Neural cell (in vitro differentiated cells): ENCODE measurements around the gene DPF3. TPM values are rescaled to one million over a fixed set of nuclear protein-coding genes. Genes with fewer than 3 reads are reported as not detected.

Experiments
- H2AFZ ChIP-seq: fragments of 200-600, 300-800 bp; sonication (generic), shearing (Covaris generic); 2 replicates; pipeline ENCODE4 v1.6.0; 2014; ENCODE audit warnings: low read depth, mild to moderate bottlenecking, antibody characterized with exemption, low read length, moderate library complexity
- H3F3A ChIP-seq: fragments of 200-600 bp; shearing (Covaris generic); 2 replicates; pipeline ENCODE4 v1.6.1; 2016; ENCODE audit warnings: mild to moderate bottlenecking, moderate library complexity, mixed read lengths, antibody characterized with exemption, low read length; ENCODE audit not compliant: insufficient read depth, poor library complexity, severe bottlenecking
- H3K27ac ChIP-seq: fragments of 200-600, 300-800 bp; sonication (generic), shearing (Covaris generic); 2 replicates; pipeline ENCODE4 v1.5.1; 2014; ENCODE audit warnings: mild to moderate bottlenecking, low read length, moderate library complexity
- H3K27me3 ChIP-seq: fragments of 300-800, 200-600 bp; sonication (generic), shearing (Covaris generic); 2 replicates; pipeline ENCODE4 v1.6.0; 2014; ENCODE audit warnings: mild to moderate bottlenecking, low read depth, low read length, moderate library complexity; ENCODE audit not compliant: insufficient read depth
- H3K36me3 ChIP-seq: fragments of 300-800, 200-600 bp; sonication (generic), shearing (Covaris generic); 2 replicates; pipeline ENCODE4 v1.5.1; 2014; ENCODE audit warnings: mild to moderate bottlenecking, antibody characterized with exemption, low read length, moderate library complexity; ENCODE audit not compliant: insufficient read depth
- H3K4me2 ChIP-seq: fragments of 300-800, 200-600 bp; sonication (generic), shearing (Covaris generic); 2 replicates; pipeline ENCODE4 v1.6.0; 2014; ENCODE audit warnings: mild to moderate bottlenecking, low read length
- H3K4me3 ChIP-seq: fragments of 300-800, 200-600 bp; sonication (generic), shearing (Covaris generic); 2 replicates; pipeline ENCODE4 v1.5.1; 2014; ENCODE audit warnings: mild to moderate bottlenecking, low read length, moderate library complexity
- H3K79me2 ChIP-seq: fragments of 200-600 bp; shearing (Covaris generic); replicated peaks from 2 replicates; pipeline ENCODE4 v1.6.0; 2014; ENCODE audit warnings: mild to moderate bottlenecking, low read length, moderate library complexity; ENCODE audit not compliant: insufficient read depth
- H3K9ac ChIP-seq: fragments of 300-800, 200-600 bp; sonication (generic), shearing (Covaris generic); 2 replicates; pipeline ENCODE4 v1.6.1; 2016; ENCODE audit warnings: mild to moderate bottlenecking, low read length, mixed read lengths
- H3K9me2 ChIP-seq: fragments of 200-600 bp; shearing (Covaris generic); 2 replicates; pipeline ENCODE4 v1.6.1; 2016; ENCODE audit warnings: mild to moderate bottlenecking, low read length, mixed read lengths; ENCODE audit not compliant: insufficient read depth
- H3K9me3 ChIP-seq: fragments of 200-600, 300-800 bp; sonication (generic), shearing (Covaris generic); 2 replicates; pipeline ENCODE4 v1.6.1; 2016; ENCODE audit warnings: mild to moderate bottlenecking, mixed run types, low read length, moderate library complexity, mixed read lengths
- H4K20me1 ChIP-seq: fragments of 200-600 bp; shearing (Covaris generic); 2 replicates; pipeline ENCODE4 v1.6.1; 2016; ENCODE audit warnings: mild to moderate bottlenecking, mixed run types; ENCODE audit not compliant: insufficient read depth
- EP300 ChIP-seq: fragments of 450-650 bp; conservative IDR thresholded peaks from 2 replicates; pipeline ENCODE4 v1.6.1; 2014; ENCODE audit warnings: antibody characterized with exemption, mild to moderate bottlenecking, moderate library complexity; ENCODE audit not compliant: poor library complexity, severe bottlenecking
- EZH2 ChIP-seq: fragments of 200-600, 300-800 bp; shearing (Covaris generic), sonication (generic); IDR thresholded peaks from 2 replicates; pipeline ENCODE4 v1.6.1; 2014; ENCODE audit warnings: antibody characterized with exemption, low read length, borderline replicate concordance, mild to moderate bottlenecking; ENCODE audit not compliant: insufficient read depth, poor library complexity, severe bottlenecking
- MXI1 ChIP-seq: fragments of 450-650 bp; conservative IDR thresholded peaks from 2 replicates; pipeline ENCODE4 v1.6.1; 2014; ENCODE audit warnings: antibody characterized with exemption, mild to moderate bottlenecking; ENCODE audit not compliant: poor library complexity, severe bottlenecking
- POLR2AphosphoS5 ChIP-seq: IDR thresholded peaks from 2 replicates; pipeline ENCODE4 v1.6.1; 2012
- RAD21 ChIP-seq: fragments of 450-650 bp; conservative IDR thresholded peaks from 2 replicates; pipeline ENCODE4 v1.6.1; 2014; ENCODE audit warnings: antibody characterized with exemption, mild to moderate bottlenecking, moderate library complexity
- SMC3 ChIP-seq: fragments of 450-650 bp; conservative IDR thresholded peaks from 2 replicates; pipeline ENCODE4 v1.6.1; 2014; ENCODE audit warnings: antibody characterized with exemption, mild to moderate bottlenecking, moderate library complexity; ENCODE audit not compliant: poor library complexity
- TAF1 ChIP-seq: IDR thresholded peaks from 2 replicates; pipeline ENCODE4 v1.6.1; 2012; ENCODE audit warnings: low read depth
- polyA plus RNA-seq: library from polyadenylated mRNA; depleted of rRNA; stranded (reverse); fragments of >200 nt; gene quantifications from 2 replicates; pipeline ENCODE4 v1.2.3, GENCODE V29; 2014
- TF ChIP-seq, protein P1 (sequence below): fragments of 450-650 bp; IDR thresholded peaks from 2 replicates; pipeline ENCODE4 v1.5.1; 2014; ENCODE audit warnings: antibody characterized with exemption, mild to moderate bottlenecking, moderate library complexity; ENCODE audit not compliant: poor library complexity, severe bottlenecking
- TF ChIP-seq, protein P2 (sequence below): IDR thresholded peaks from 2 replicates; pipeline ENCODE4 v1.6.1; 2012; ENCODE audit warnings: borderline replicate concordance

DPF3 gene
- polyA plus RNA-seq, 1 donor from 2014 or later = 2.9 TPM

DNA sequence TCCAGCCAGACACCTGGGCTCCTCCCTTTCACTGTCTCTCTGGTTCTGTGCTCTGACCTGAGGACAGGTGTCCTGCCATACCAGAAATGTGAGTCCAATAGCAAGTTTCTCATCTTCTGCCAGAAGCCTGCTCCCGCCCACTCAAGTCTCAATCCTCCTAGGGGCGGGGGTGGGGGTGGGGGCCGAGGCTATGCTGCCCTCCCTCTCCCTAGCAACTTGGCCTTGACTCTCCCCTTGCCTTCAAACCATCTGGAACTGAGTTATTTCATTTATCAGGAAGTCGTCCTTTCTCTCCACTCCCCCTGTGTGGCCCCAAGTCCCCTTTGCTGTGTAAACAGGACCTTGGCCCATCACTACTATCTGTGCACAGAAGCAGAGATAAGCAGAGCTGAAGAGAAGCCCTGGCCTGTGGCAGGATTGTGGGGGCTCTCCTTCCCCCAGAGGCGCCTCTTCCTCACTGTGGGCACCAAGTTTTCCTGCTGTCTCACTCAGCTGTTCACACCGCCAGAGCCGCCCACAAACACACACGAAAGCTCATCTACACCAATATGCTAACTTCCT lies 117.1 kb downstream of the DPF3 start:
- H3K9me3 ChIP-seq = no peaks in the 10 kb centered on the region
- no peaks in the 10 kb centered on the region for H3F3A ChIP-seq
- no peaks in the 10 kb centered on the region for H3K27me3 ChIP-seq
- H3K36me3 ChIP-seq = no peaks in the 10 kb centered on the region
- no peak overlapping the region for H3K27ac ChIP-seq
- no peaks in the 10 kb centered on the region for H3K79me2 ChIP-seq
- no peaks in the 10 kb centered on the region for H4K20me1 ChIP-seq
- H2AFZ ChIP-seq = no peak overlapping the region
- TF ChIP-seq EZH2 (no peak), MXI1 (no peak), POLR2AphosphoS5 (no peak), SMC3 (no peak), EP300 (no peak), RAD21 (no peak), TAF1 (no peak)
- TF ChIP-seq, protein P1, sequence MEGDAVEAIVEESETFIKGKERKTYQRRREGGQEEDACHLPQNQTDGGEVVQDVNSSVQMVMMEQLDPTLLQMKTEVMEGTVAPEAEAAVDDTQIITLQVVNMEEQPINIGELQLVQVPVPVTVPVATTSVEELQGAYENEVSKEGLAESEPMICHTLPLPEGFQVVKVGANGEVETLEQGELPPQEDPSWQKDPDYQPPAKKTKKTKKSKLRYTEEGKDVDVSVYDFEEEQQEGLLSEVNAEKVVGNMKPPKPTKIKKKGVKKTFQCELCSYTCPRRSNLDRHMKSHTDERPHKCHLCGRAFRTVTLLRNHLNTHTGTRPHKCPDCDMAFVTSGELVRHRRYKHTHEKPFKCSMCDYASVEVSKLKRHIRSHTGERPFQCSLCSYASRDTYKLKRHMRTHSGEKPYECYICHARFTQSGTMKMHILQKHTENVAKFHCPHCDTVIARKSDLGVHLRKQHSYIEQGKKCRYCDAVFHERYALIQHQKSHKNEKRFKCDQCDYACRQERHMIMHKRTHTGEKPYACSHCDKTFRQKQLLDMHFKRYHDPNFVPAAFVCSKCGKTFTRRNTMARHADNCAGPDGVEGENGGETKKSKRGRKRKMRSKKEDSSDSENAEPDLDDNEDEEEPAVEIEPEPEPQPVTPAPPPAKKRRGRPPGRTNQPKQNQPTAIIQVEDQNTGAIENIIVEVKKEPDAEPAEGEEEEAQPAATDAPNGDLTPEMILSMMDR = no peak
- TF ChIP-seq, protein P2, sequence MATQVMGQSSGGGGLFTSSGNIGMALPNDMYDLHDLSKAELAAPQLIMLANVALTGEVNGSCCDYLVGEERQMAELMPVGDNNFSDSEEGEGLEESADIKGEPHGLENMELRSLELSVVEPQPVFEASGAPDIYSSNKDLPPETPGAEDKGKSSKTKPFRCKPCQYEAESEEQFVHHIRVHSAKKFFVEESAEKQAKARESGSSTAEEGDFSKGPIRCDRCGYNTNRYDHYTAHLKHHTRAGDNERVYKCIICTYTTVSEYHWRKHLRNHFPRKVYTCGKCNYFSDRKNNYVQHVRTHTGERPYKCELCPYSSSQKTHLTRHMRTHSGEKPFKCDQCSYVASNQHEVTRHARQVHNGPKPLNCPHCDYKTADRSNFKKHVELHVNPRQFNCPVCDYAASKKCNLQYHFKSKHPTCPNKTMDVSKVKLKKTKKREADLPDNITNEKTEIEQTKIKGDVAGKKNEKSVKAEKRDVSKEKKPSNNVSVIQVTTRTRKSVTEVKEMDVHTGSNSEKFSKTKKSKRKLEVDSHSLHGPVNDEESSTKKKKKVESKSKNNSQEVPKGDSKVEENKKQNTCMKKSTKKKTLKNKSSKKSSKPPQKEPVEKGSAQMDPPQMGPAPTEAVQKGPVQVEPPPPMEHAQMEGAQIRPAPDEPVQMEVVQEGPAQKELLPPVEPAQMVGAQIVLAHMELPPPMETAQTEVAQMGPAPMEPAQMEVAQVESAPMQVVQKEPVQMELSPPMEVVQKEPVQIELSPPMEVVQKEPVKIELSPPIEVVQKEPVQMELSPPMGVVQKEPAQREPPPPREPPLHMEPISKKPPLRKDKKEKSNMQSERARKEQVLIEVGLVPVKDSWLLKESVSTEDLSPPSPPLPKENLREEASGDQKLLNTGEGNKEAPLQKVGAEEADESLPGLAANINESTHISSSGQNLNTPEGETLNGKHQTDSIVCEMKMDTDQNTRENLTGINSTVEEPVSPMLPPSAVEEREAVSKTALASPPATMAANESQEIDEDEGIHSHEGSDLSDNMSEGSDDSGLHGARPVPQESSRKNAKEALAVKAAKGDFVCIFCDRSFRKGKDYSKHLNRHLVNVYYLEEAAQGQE = no peak
- no peaks in the 10 kb centered on the region for H3K9me2 ChIP-seq
- H3K4me3 ChIP-seq = no peak overlapping the region
- H3K9ac ChIP-seq = no peak overlapping the region
- H3K4me2 ChIP-seq = no peak overlapping the region

DNA sequence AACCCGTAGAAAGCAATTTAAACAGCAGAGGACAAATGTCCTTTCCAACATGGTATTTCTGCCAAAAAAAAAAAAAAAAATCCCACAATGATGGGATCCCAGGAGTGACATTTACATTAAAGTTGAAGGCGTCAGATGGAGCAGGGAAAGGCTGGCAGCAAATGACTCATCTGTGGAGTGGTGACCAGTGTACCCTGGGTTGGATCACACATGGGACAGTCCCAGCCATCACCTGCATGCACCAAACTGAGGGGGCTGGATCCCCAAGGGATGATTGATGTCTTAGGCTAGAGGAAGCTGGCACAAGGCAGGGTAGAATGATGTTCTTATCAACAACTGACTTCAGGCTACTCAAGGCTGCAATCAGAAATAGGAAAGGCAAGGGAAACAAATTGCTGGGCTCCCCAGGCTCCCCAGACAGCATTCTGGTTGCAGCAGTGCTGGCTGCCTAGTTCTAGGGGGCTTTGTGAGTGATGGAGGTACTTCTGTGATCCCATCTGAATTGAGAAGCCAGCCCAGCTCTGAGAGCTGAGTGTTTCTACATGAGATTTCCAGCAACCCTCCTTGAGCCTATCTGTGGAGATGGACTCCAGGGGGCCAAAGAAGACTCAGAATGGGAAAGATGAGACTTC lies 117.9 kb downstream of the DPF3 start:
- no peak overlapping the region for H2AFZ ChIP-seq
- TF ChIP-seq MXI1 = no peak
- TF ChIP-seq, protein P2 = no peak
- no peak for TF ChIP-seq RAD21
- no peak for TF ChIP-seq POLR2AphosphoS5
- TF ChIP-seq SMC3 = no peak
- TF ChIP-seq EZH2 = no peak
- TF ChIP-seq, protein P1 = no peak
- no peak for TF ChIP-seq EP300
- TF ChIP-seq TAF1 = no peak
- H3F3A ChIP-seq = no peaks in the 10 kb centered on the region
- no peak overlapping the region for H3K4me3 ChIP-seq
- H4K20me1 ChIP-seq = no peaks in the 10 kb centered on the region
- no peaks in the 10 kb centered on the region for H3K27me3 ChIP-seq
- no peak overlapping the region for H3K27ac ChIP-seq
- H3K9ac ChIP-seq = no peak overlapping the region
- H3K9me3 ChIP-seq = no peaks in the 10 kb centered on the region
- no peak overlapping the region for H3K4me2 ChIP-seq
- no peaks in the 10 kb centered on the region for H3K79me2 ChIP-seq
- H3K9me2 ChIP-seq = no peaks in the 10 kb centered on the region
- H3K36me3 ChIP-seq = no peaks in the 10 kb centered on the region
